HT1080 (cell line): ENCODE data around the gene SLC5A9. TPM values are rescaled to one million over a fixed set of nuclear protein-coding genes. Genes with fewer than 3 reads are reported as not detected.
"Not testable (repeated sequence)": the region's sequence is repeated elsewhere in the genome, so short reads cannot be mapped to it uniquely, and the experiment has no call there.

ENCODE experiments used
- DNase-seq: peaks from one replicate; pipeline ENCODE4 v3.0.0-alpha.2; 2015; ENCODE audit warnings: low read depth
- total RNA-seq: library from RNA; depleted of rRNA; stranded (reverse); fragments of >200 nt; shearing (Covaris generic); gene quantifications from 2 replicates; pipeline ENCODE4 v1.2.3, GENCODE V29; 2014

The SLC5A9 gene
- total RNA-seq, 1 experiment from 2014 or later = not detected

DNA sequence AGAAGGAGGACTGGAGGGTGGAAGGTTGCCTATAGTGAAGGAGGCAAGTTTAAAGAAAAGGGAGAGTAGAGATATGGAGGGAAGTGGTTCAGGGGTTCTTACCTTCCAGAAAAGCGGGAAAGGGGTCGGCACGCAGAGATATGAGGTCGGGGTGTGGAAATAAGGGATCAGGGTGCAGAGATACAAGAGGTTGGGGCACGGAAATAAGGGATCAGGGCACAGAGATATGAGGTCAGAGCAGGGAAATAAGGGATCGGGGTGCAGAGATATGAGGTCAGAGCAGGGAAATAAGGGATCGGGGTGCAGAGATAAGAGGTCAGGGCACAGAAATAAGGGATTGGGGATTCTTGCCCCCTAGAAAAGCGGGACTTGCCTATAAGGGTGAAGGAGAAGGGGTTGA, 9.1 kb upstream of the SLC5A9 start:
- DNase-seq = not testable (repeated sequence)

GRCh38 chr1:48214366-48214765, 8.2 kb upstream of the SLC5A9 start:
- DNase-seq = not testable (repeated sequence)

- no peak for DNase-seq
These were observed 7.7 kb upstream of the SLC5A9 start for GRCh38 chr1:48214820-48215219.

DNA sequence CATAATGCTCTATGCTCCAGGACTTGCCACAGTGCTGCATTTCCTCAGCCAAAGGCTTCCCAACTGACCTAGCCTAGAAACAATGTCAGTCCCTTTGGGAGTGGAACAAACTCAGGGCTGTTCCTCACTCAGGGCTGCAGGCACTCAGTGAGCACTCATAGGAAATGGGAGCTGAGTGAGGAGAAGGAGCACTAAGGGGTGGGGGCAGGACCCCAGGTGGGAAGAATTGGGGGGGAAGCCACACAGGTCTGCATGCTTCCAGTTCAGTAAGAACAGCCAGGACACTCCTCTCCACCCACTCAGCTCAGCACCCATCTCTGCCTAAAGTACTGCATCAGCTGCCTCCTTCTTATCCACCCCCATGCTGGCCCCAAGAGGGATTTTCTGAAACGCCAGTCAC, 7.3 kb upstream of the SLC5A9 start:
- DNase-seq = no peak

GRCh38 chr1:48215889-48216288, 6.6 kb upstream of the SLC5A9 start:
- no peak for DNase-seq

DNA sequence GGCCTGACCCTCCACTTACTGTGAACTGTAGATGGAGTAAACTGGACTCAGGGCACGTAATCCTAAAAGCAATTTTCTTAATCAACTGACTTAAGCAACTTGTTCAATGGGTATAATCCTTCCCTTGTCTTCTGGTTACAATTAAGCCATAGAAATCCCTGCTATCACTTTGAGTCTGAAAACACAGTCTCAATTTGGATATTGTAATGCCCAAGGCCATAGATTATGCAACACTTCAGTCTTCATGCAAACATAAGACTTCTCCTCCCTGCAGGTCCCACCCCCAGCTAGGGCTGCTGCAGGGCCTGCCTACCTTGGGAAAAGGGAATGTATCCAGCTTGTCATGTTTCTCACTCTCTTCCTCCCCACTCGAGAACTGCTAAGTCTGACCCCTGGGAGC, 6.2 kb upstream of the SLC5A9 start:
- no peak for DNase-seq

DNA sequence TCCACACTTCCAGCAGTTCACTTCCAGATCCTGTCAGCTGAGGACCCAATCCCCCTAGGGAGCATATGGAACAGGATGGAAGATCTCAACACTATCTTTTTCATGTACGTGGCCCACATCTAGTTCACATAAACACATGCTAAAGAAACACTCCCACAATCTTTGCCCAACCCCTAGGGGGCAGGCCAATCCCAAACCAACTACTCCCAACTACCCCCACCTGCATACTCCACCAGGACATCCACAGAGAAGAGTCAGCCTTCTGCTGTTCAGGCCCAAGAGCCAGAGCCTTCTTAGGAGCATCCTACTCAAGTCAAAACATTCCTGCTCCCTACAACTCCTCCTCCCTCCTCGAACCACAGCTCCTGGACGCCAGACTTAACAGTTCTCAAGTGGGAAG, 5.6 kb upstream of the SLC5A9 start:
- DNase-seq = no peak

- DNase-seq = no peak
These were observed 4.7 kb upstream of the SLC5A9 start for GRCh38 chr1:48217856-48218255.

DNA sequence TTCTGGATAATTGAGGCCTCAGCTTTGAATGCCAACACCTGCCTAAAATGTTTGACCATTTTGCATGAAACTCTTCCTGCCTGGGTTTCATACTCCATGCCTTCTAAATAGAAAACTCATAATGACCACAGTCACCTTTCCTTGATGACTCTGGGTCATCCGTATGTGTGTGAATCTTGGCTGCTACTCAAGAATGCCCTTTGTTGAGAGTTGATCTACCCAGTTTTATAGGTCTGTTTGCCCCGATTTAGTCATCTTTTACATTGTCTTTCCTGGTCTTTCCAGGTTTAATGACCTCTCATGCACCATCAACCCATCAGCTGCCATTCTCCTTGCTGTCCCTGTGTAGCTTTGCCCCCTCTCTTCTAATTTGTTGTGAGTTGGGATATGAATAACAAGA, 2.7 kb upstream of the SLC5A9 start:
- DNase-seq = no peak

DNA sequence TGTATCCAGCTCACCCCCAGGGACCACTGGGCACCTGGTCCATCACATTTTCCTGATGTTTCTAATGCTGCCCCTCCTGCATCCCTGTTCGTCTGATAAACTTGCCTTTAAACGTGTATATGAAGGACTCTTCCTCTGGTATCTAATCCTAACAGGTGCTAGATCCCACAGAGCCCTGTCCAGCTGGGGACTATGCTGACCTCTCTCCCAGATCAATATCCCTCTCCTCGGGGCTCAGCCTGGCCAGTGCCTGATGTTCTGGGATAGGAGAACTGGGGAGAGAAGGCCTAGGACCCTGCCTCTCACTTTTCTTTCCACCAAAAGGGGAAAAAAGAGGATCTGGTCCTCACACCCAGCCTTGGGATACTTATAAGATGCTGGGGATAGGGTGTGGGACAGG, 1.4 kb upstream of the SLC5A9 start:
- DNase-seq = no peak

- no peak for DNase-seq
These were observed 859 bp upstream of the SLC5A9 start for GRCh38 chr1:48221657-48222056.

GRCh38 chr1:48223366-48224240, 1.1 kb downstream of the SLC5A9 start:
- DNase-seq = no peak

- no peak for DNase-seq
These were observed 2.3 kb downstream of the SLC5A9 start for GRCh38 chr1:48224791-48225190.

GRCh38 chr1:48225579-48225978, 3.1 kb downstream of the SLC5A9 start:
- DNase-seq = no peak

DNA sequence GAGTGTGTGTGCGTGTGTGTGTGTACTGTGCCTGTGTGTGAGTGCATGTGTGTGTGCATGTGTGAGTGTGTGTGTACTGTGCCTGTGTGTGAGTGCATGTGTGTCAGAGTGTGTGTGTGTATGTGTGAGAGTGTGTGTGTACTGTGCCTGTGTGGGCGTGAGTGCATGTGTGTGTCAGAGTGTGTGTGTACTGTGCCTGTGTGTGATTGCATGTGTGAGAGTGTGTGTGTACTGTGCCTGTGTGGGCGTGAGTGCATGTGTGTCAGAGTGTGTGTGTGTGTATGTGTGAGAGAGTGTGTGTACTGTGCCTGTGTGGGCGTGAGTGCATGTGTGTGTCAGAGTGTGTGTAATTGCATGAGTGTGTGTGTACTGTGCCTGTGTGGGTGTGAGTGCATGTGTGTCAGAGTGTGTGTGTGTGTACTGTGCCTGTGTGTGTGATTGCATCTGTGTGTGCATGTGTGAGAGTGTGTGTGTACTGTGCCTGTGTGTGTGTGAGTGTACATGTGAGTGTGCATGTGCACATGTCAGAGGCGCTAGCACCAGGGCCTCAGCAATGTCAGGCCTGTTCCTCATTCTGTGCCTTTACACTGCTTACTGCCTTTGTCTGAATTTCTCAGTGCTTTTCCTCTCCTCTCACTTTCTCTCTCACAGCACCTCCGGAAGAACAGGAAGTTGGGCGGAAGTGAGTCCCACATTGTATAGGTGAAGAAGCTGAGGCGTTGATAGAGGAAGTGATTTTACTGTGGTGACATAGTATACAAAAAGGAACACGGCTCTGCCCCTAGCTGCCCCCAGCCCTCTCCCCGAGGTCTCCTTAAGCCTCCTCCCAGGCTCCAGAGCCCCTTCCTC, 4.9 kb downstream of the SLC5A9 start:
- no peak for DNase-seq

- peak; percentile 13 for DNase-seq
These were observed 5.6 kb downstream of the SLC5A9 start for GRCh38 chr1:48228156-48228555.

DNA sequence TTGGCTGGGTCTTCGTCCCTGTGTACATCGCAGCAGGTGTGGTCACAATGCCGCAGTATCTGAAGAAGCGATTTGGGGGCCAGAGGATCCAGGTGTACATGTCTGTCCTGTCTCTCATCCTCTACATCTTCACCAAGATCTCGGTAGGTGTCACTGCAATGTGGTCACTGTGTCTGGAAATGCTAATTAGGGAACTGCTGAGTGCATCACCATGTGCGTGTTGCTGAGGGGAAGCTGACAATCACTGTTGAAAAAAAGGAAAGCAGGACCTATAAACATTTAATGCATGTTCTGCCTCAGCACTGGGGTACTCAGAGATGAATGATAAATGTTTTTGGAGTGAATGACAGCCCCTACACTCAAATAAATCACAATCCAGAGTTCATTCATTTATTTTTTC, 6.8 kb downstream of the SLC5A9 start:
- DNase-seq = no peak

DNA sequence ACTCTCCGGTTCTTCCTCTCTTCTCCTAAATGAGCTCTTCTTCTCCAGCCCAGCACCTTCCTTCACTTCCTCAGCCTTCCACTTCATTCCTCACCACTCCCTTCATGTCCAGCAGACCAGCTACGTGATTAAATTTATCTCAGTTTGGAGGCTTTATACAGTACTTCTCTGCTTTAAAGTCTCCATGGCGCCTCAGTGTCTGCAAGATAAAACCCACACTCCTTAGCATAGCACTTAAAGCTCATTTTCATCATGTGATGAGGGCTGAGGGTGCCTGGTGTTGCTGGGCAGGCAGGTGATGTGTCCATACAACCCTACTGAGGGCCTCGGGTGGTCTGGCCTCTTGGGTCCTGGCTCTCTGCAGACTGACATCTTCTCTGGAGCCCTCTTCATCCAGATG, 7.7 kb downstream of the SLC5A9 start:
- no peak for DNase-seq

- DNase-seq = no peak
These were observed 10.2 kb downstream of the SLC5A9 start for GRCh38 chr1:48232722-48233121.

GRCh38 chr1:48233666-48234485, 11.4 kb downstream of the SLC5A9 start:
- no peak for DNase-seq

DNA sequence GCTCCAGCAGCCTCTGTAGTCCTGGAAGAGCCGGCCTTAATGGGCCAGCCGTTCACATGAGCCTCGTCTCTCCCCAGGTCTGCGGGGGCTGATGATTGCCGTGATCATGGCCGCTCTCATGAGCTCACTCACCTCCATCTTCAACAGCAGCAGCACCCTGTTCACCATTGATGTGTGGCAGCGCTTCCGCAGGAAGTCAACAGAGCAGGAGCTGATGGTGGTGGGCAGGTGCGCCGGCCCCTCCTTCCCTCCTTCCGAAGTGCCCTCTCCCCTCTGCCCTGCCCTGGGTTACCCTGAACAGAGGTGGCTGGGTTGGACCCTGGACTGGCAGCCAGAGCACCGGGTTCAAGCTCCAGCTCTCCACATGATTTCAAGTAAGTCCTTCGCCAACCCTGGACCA, 13.1 kb downstream of the SLC5A9 start:
- no peak for DNase-seq
